Spleen (tissue), 7 donors: Measurements from ENCODE around the gene TMEM220.

Source experiments
- CTCF ChIP-seq, 11 experiments: fragments of 200-600 bp in 7 of 11; fragments of 450-650 bp in 4 of 11; sonication (generic) in 4 of 11; IDR thresholded peaks in 8 of 11; conservative IDR thresholded peaks in 3 of 11; 1 replicate in 7 of 11; 2 replicates in 4 of 11; pipeline versions ENCODE4 v1.4.0 to v1.8.0; 2016 to 2021; ENCODE audit warnings: antibody characterized with exemption in 11 of 11, inconsistent platforms in 4 of 11, mild to moderate bottlenecking in 1 of 11
- POLR2A ChIP-seq, 3 donors: fragments of 450-650 bp; IDR thresholded peaks; one replicate each; pipeline ENCODE4 v1.5.1; 2017; ENCODE audit warnings: antibody characterized with exemption in 3 of 3, mild to moderate bottlenecking in 1 of 3
- donor health status: DM: no; HTN: no; CAD: no; lungs with moderate emphysema.
- donor health status: DM: no; HTN: no; CAD: no.
- donor health status: DM: no; HTN: no; CAD: no.

GRCh38 chr17:10768750-10769251 lies 39.0 kb upstream of the TMEM220 start:
- TF ChIP-seq POLR2A (IDR thresholded peaks at IDR 0.05), result no peak
- TF ChIP-seq CTCF (IDR thresholded peaks at IDR 0.05 in 8 of 11, conservative IDR thresholded peaks at IDR 0.05 in 3 of 11), result no peak
